ENCODE measurements around the gene KIAA1217. TPM values are rescaled to one million over a fixed set of nuclear protein-coding genes. Genes with fewer than 3 reads are reported as not detected.

KIAA1217 gene
- total RNA-seq, 1 experiment from 2014 or later = 23.4 TPM

DNA sequence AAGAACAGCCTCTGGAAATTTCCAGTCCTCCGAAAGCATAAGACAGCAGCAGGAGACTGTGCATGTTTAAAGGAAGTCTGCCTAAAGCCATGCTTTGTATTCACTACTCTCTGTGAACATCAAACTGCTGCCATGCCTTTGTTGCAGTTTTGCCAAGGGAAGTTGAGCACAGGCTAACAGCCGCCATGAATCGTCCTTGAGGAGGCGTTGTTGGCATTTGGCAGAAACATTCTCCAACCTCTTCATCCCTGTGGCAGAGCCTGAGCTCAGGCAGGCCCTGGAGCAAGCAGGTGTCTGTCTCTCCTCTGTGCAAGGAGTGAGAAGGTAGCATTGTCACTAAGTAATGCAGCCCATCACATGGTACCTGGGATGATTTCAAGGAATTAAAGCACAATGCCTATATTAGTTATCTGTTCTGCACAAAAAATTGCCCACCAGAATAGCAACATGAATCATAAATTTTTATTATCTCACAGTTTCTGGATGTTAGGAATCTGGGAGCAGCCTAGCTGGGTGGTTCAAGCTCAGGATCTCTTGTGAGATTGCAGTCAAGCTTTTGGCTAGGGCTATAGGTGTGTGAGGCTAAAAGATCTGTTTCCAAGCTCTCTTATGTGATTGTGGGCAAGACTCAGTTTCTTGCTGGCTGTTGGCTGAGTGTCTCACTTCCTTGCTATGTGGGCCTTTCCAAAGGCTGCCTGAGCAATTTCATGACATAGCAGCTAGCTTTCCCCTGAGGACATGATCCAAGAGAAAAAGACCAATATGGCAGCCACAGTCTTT lies 46.5 kb upstream of the KIAA1217 start (continued):
- TF ChIP-seq, protein P1, sequence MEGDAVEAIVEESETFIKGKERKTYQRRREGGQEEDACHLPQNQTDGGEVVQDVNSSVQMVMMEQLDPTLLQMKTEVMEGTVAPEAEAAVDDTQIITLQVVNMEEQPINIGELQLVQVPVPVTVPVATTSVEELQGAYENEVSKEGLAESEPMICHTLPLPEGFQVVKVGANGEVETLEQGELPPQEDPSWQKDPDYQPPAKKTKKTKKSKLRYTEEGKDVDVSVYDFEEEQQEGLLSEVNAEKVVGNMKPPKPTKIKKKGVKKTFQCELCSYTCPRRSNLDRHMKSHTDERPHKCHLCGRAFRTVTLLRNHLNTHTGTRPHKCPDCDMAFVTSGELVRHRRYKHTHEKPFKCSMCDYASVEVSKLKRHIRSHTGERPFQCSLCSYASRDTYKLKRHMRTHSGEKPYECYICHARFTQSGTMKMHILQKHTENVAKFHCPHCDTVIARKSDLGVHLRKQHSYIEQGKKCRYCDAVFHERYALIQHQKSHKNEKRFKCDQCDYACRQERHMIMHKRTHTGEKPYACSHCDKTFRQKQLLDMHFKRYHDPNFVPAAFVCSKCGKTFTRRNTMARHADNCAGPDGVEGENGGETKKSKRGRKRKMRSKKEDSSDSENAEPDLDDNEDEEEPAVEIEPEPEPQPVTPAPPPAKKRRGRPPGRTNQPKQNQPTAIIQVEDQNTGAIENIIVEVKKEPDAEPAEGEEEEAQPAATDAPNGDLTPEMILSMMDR (IDR thresholded peaks at IDR 0.05) = no peak

DNA sequence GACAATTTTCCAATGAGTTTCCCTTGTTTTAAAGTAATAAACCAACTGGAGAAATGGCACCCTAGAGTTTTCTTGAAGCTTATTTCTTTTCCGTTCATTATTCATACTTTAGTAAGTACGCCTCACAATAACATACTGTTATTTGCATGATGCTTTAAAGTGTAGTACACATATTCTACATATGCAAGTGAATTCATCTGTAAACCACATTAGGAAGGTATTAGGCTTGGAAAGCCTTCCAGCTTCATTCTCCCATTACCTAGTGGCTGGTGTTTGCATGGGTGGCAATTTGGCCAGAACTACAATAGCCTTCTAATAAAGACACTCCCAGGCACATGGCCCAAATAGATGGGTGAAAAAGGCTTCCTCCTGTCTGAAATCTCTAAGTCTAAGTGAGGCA lies 45.5 kb upstream of the KIAA1217 start:
- CTCF ChIA-PET = interaction anchor here (0.5 kb wide), 1 partner anchor 85 kb away, joined by 4 read pairs; no protein-coding TSS in a partner anchor
- Mint-ChIP-seq H3K4me3 (no peak overlapping the region), H3K4me1 (no peaks in the 10 kb centered on the region), H3K27ac (no peak overlapping the region), H3K36me3 (no peaks in the 10 kb centered on the region), H3K9me3 (peaks cover 1% of the 10 kb centered on the region), H3K27me3 (ENCODE audit: low read depth) (no peaks in the 10 kb centered on the region)
- DNase-seq (ENCODE audit: low spot score) (no peak), ATAC-seq (no peak)
- TF ChIP-seq, protein P2, sequence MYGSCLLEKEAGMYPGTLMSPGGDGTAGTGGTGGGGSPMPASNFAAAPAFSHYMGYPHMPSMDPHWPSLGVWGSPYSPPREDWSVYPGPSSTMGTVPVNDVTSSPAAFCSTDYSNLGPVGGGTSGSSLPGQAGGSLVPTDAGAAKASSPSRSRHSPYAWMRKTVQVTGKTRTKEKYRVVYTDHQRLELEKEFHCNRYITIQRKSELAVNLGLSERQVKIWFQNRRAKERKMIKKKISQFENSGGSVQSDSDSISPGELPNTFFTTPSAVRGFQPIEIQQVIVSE (CRISPR knock-in tag; IDR thresholded peaks at IDR 0.05; ENCODE audit: borderline replicate concordance) = no peak
- no peak for TF ChIP-seq ZNF396 (CRISPR knock-in tag; IDR thresholded peaks at IDR 0.05; ENCODE audit: borderline replicate concordance)
- TF ChIP-seq CREB1 (CRISPR knock-in tag; IDR thresholded peaks at IDR 0.05) = no peak
- TF ChIP-seq FOXJ3 (CRISPR knock-in tag; IDR thresholded peaks at IDR 0.05; ENCODE audit: borderline replicate concordance) = no peak
- TF ChIP-seq, protein P1 (IDR thresholded peaks at IDR 0.05) = no peak
- TF ChIP-seq ZBTB21 (CRISPR knock-in tag; IDR thresholded peaks at IDR 0.05; ENCODE audit: borderline replicate concordance) = no peak
- no peak for TF ChIP-seq SOX15 (CRISPR knock-in tag; IDR thresholded peaks at IDR 0.05)
- TF ChIP-seq, protein P3, sequence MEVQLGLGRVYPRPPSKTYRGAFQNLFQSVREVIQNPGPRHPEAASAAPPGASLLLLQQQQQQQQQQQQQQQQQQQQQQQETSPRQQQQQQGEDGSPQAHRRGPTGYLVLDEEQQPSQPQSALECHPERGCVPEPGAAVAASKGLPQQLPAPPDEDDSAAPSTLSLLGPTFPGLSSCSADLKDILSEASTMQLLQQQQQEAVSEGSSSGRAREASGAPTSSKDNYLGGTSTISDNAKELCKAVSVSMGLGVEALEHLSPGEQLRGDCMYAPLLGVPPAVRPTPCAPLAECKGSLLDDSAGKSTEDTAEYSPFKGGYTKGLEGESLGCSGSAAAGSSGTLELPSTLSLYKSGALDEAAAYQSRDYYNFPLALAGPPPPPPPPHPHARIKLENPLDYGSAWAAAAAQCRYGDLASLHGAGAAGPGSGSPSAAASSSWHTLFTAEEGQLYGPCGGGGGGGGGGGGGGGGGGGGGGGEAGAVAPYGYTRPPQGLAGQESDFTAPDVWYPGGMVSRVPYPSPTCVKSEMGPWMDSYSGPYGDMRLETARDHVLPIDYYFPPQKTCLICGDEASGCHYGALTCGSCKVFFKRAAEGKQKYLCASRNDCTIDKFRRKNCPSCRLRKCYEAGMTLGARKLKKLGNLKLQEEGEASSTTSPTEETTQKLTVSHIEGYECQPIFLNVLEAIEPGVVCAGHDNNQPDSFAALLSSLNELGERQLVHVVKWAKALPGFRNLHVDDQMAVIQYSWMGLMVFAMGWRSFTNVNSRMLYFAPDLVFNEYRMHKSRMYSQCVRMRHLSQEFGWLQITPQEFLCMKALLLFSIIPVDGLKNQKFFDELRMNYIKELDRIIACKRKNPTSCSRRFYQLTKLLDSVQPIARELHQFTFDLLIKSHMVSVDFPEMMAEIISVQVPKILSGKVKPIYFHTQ (CRISPR knock-in tag; IDR thresholded peaks at IDR 0.05) = no peak
- TF ChIP-seq CBFB (CRISPR knock-in tag; IDR thresholded peaks at IDR 0.05; ENCODE audit: low read depth) = no peak
- TF ChIP-seq, protein P4, sequence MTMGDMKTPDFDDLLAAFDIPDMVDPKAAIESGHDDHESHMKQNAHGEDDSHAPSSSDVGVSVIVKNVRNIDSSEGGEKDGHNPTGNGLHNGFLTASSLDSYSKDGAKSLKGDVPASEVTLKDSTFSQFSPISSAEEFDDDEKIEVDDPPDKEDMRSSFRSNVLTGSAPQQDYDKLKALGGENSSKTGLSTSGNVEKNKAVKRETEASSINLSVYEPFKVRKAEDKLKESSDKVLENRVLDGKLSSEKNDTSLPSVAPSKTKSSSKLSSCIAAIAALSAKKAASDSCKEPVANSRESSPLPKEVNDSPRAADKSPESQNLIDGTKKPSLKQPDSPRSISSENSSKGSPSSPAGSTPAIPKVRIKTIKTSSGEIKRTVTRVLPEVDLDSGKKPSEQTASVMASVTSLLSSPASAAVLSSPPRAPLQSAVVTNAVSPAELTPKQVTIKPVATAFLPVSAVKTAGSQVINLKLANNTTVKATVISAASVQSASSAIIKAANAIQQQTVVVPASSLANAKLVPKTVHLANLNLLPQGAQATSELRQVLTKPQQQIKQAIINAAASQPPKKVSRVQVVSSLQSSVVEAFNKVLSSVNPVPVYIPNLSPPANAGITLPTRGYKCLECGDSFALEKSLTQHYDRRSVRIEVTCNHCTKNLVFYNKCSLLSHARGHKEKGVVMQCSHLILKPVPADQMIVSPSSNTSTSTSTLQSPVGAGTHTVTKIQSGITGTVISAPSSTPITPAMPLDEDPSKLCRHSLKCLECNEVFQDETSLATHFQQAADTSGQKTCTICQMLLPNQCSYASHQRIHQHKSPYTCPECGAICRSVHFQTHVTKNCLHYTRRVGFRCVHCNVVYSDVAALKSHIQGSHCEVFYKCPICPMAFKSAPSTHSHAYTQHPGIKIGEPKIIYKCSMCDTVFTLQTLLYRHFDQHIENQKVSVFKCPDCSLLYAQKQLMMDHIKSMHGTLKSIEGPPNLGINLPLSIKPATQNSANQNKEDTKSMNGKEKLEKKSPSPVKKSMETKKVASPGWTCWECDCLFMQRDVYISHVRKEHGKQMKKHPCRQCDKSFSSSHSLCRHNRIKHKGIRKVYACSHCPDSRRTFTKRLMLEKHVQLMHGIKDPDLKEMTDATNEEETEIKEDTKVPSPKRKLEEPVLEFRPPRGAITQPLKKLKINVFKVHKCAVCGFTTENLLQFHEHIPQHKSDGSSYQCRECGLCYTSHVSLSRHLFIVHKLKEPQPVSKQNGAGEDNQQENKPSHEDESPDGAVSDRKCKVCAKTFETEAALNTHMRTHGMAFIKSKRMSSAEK (CRISPR knock-in tag; IDR thresholded peaks at IDR 0.05; ENCODE audit: borderline replicate concordance) = no peak
- TF ChIP-seq MLX (CRISPR knock-in tag; IDR thresholded peaks at IDR 0.05) = no peak
- TF ChIP-seq, protein P5, sequence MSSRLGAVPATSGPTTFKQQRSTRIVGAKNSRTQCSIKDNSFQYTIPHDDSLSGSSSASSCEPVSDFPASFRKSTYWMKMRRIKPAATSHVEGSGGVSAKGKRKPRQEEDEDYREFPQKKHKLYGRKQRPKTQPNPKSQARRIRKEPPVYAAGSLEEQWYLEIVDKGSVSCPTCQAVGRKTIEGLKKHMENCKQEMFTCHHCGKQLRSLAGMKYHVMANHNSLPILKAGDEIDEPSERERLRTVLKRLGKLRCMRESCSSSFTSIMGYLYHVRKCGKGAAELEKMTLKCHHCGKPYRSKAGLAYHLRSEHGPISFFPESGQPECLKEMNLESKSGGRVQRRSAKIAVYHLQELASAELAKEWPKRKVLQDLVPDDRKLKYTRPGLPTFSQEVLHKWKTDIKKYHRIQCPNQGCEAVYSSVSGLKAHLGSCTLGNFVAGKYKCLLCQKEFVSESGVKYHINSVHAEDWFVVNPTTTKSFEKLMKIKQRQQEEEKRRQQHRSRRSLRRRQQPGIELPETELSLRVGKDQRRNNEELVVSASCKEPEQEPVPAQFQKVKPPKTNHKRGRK (CRISPR knock-in tag; IDR thresholded peaks at IDR 0.05; ENCODE audit: borderline replicate concordance) = no peak
- TF ChIP-seq, protein P6, sequence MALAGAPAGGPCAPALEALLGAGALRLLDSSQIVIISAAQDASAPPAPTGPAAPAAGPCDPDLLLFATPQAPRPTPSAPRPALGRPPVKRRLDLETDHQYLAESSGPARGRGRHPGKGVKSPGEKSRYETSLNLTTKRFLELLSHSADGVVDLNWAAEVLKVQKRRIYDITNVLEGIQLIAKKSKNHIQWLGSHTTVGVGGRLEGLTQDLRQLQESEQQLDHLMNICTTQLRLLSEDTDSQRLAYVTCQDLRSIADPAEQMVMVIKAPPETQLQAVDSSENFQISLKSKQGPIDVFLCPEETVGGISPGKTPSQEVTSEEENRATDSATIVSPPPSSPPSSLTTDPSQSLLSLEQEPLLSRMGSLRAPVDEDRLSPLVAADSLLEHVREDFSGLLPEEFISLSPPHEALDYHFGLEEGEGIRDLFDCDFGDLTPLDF (CRISPR knock-in tag; IDR thresholded peaks at IDR 0.05) = no peak
- TF ChIP-seq TEAD4 (CRISPR knock-in tag; IDR thresholded peaks at IDR 0.05) = no peak
- POLR2A ChIA-PET = no interaction called here
